H9 (cell line): Measurements from ENCODE around the gene COL3A1. TPM values are rescaled to one million over a fixed set of nuclear protein-coding genes. Genes with fewer than 3 reads are reported as not detected.

Source experiments
- DNase-seq: peaks from one replicate; pipeline ENCODE4 v3.0.0-alpha.2; 2017
- H2AFZ ChIP-seq: one replicate; pipeline ENCODE4 v1.6.1; 2013; ENCODE audit warnings: mild to moderate bottlenecking, low read length, control low read depth, moderate library complexity
- H2AK5ac ChIP-seq: 2 replicates; pipeline ENCODE4 v1.6.1; 2013; ENCODE audit warnings: low read length, control low read depth, mixed read lengths; ENCODE audit not compliant: insufficient read length
- H2BK120ac ChIP-seq: one replicate; pipeline ENCODE4 v1.6.1; 2013; ENCODE audit warnings: low read depth, mild to moderate bottlenecking, low read length, control low read depth, inconsistent platforms; ENCODE audit not compliant: poor library complexity, severe bottlenecking
- H2BK12ac ChIP-seq: 2 replicates; pipeline ENCODE4 v1.6.1; 2013; ENCODE audit warnings: low read length, control low read depth, mixed read lengths, low read depth; ENCODE audit not compliant: insufficient read length
- H2BK15ac ChIP-seq: 2 replicates; pipeline ENCODE4 v1.6.1; 2013; ENCODE audit warnings: low read depth, low read length, control low read depth
- H2BK20ac ChIP-seq: one replicate; pipeline ENCODE4 v1.6.1; 2013; ENCODE audit warnings: low read depth, mild to moderate bottlenecking, low read length, control low read depth, inconsistent platforms; ENCODE audit not compliant: poor library complexity, severe bottlenecking
- H2BK5ac ChIP-seq: 2 replicates; pipeline ENCODE4 v1.6.1; 2013; ENCODE audit warnings: low read length, control low read depth, mixed read lengths; ENCODE audit not compliant: insufficient read length
- H3K14ac ChIP-seq: 2 replicates; pipeline ENCODE4 v1.6.1; 2013; ENCODE audit warnings: low read length, control low read depth; ENCODE audit not compliant: insufficient read depth
- H3K18ac ChIP-seq: 2 replicates; pipeline ENCODE4 v1.6.1; 2013; ENCODE audit warnings: low read depth, mild to moderate bottlenecking, mixed read lengths, low read length, control low read depth; ENCODE audit not compliant: insufficient read length
- H3K23ac ChIP-seq: 2 replicates; pipeline ENCODE4 v1.6.1; 2013; ENCODE audit warnings: low read length, control low read depth, mixed read lengths, low read depth; ENCODE audit not compliant: insufficient read length
- H3K23me2 ChIP-seq: 2 replicates; pipeline ENCODE4 v1.6.1; 2013; ENCODE audit warnings: low read depth, mild to moderate bottlenecking, mixed read lengths, low read length, control low read depth; ENCODE audit not compliant: insufficient read length, poor library complexity, severe bottlenecking
- H3K27ac ChIP-seq: 2 replicates; pipeline ENCODE4 v1.5.1; 2013; ENCODE audit warnings: low read length, control low read depth, mixed read lengths, low read depth; ENCODE audit not compliant: insufficient read length
- H3K27me3 ChIP-seq: 2 replicates; pipeline ENCODE4 v1.6.1; 2013; ENCODE audit warnings: low read length, control low read depth, inconsistent platforms; ENCODE audit not compliant: insufficient read depth
- H3K4ac ChIP-seq: 2 replicates; pipeline ENCODE4 v1.6.1; 2013; ENCODE audit warnings: low read depth, mild to moderate bottlenecking, control low read depth, inconsistent platforms, low read length, moderate library complexity
- H3K4me1 ChIP-seq: 2 replicates; pipeline ENCODE4 v1.6.1; 2013; ENCODE audit warnings: low read length, control low read depth, inconsistent platforms; ENCODE audit not compliant: insufficient read depth
- H3K4me2 ChIP-seq: 2 replicates; pipeline ENCODE4 v1.6.1; 2013; ENCODE audit warnings: low read length, control low read depth, mixed read lengths; ENCODE audit not compliant: insufficient read length, insufficient read depth
- H3K56ac ChIP-seq: 2 replicates; pipeline ENCODE4 v1.6.1; 2013; ENCODE audit warnings: low read depth, mild to moderate bottlenecking, mixed read lengths, low read length, control low read depth; ENCODE audit not compliant: insufficient read length
- H3K79me1 ChIP-seq: 2 replicates; pipeline ENCODE4 v1.6.1; 2013; ENCODE audit warnings: low read depth, mild to moderate bottlenecking, moderate library complexity, low read length, control low read depth, inconsistent platforms; ENCODE audit not compliant: insufficient read depth, poor library complexity, severe bottlenecking
- H3K79me2 ChIP-seq: 2 replicates; pipeline ENCODE4 v1.6.1; 2013; ENCODE audit warnings: low read length, control low read depth, inconsistent platforms; ENCODE audit not compliant: insufficient read depth
- H3K9ac ChIP-seq: 2 replicates; pipeline ENCODE4 v1.6.1; 2013; ENCODE audit warnings: low read length, control low read depth, mixed read lengths; ENCODE audit not compliant: insufficient read length; ENCODE audit errors: extremely low read depth
- H3K9me3 ChIP-seq: one replicate; pipeline ENCODE4 v1.6.1; 2013; ENCODE audit warnings: low read depth, low read length, inconsistent platforms; ENCODE audit not compliant: control insufficient read depth
- H3T11ph ChIP-seq: one replicate; pipeline ENCODE4 v1.6.1; 2013; ENCODE audit warnings: mild to moderate bottlenecking, low read length, control low read depth, inconsistent platforms
- H4K20me1 ChIP-seq: one replicate; pipeline ENCODE4 v1.6.1; 2013; ENCODE audit not compliant: control insufficient read depth, insufficient read length, insufficient read depth
- H4K5ac ChIP-seq: 2 replicates; pipeline ENCODE4 v1.6.1; 2013; ENCODE audit warnings: low read depth, mild to moderate bottlenecking, mixed read lengths, low read length, control low read depth; ENCODE audit not compliant: insufficient read length
- H4K8ac ChIP-seq: replicated peaks from 2 replicates; pipeline ENCODE4 v1.6.1; 2013; ENCODE audit warnings: low read length, control low read depth, mixed read lengths, low read depth; ENCODE audit not compliant: insufficient read length
- H4K91ac ChIP-seq: 2 replicates; pipeline ENCODE4 v1.6.1; 2013; ENCODE audit warnings: low read depth, mild to moderate bottlenecking, moderate library complexity, mixed read lengths, low read length, control low read depth; ENCODE audit not compliant: insufficient read length
- H3K27ac Mint-ChIP-seq, 3 experiments: 2 replicates in 2 of 3; 3 replicates in 1 of 3; pipeline ENCODE4 v1.8.0; 2020 to 2021; ENCODE audit warnings: mixed read lengths in 3 of 3, mild to moderate bottlenecking in 1 of 3, moderate library complexity in 1 of 3
- H3K27me3 Mint-ChIP-seq: 2 replicates; pipeline ENCODE4 v1.8.0; 2021; ENCODE audit warnings: low read depth, mild to moderate bottlenecking, moderate library complexity, mixed read lengths
- H3K36me3 Mint-ChIP-seq, 3 experiments: 2 replicates in 2 of 3; 3 replicates in 1 of 3; pipeline ENCODE4 v1.8.0; 2020 to 2021; ENCODE audit warnings: low read depth in 3 of 3, mixed read lengths in 3 of 3; ENCODE audit not compliant: insufficient read depth in 1 of 3
- H3K4me1 Mint-ChIP-seq, 2 experiments: 2 replicates each; pipeline ENCODE4 v1.8.0; 2020; ENCODE audit warnings: mixed read lengths in 2 of 2
- H3K4me3 Mint-ChIP-seq, 2 experiments: 2 replicates in 1 of 2; 3 replicates in 1 of 2; pipeline ENCODE4 v1.8.0; 2020 to 2021; ENCODE audit warnings: mild to moderate bottlenecking in 2 of 2, mixed read lengths in 2 of 2, moderate library complexity in 1 of 2
- H3K9me3 Mint-ChIP-seq, 2 experiments: 2 replicates in 1 of 2; 3 replicates in 1 of 2; pipeline ENCODE4 v1.8.0; 2020; ENCODE audit warnings: mild to moderate bottlenecking in 2 of 2, mixed read lengths in 2 of 2, moderate library complexity in 1 of 2
- WGBS: extraction: QIAGEN DNeasy Blood & Tissue Kit; methylation state at CpG from one replicate; pipeline ENCODE4 v1.1.7; 2013; ENCODE audit warnings: missing lambda C conversion rate, low lambda C conversion rate, mixed read lengths; ENCODE audit not compliant: insufficient read length; ENCODE audit errors: extremely low coverage; 5-methylcytosine and 5-hydroxymethylcytosine counted together
- total RNA-seq: library from RNA; stranded (reverse); gene quantifications from 2 replicates; pipeline ENCODE4 v1.2.1, GENCODE V29; 2021
- TF ChIP-seq, protein P1 (sequence below): fragments of 200-600 bp; sonication (generic); conservative IDR thresholded peaks from 3 replicates; pipeline ENCODE4 v1.8.0; 2021; ENCODE audit warnings: antibody characterized with exemption, mild to moderate bottlenecking

COL3A1 gene
- total RNA-seq, 1 experiment from 2014 or later = not detected

DNA sequence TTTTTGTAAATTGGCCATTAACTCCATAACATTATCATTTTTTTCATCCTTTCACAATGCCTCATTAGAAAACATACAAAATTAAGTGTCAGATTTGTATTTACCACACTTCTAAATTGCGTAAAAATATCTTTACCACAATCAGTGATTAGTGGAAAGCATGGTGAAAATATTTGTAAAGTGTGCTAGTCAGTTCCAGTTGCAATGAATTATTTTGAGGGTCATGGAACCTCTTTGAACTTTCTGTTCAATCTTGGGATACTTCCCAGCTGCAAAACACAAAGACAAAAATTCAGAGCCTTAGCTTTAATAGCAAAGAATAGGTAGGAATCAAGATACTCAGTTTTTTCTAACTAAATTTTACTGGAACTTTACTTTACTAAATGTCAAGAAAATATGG, 4.0 kb upstream of the COL3A1 start:
- H3K18ac ChIP-seq = no peak overlapping the region
- no peaks in the 10 kb centered on the region for H3K4me1 ChIP-seq
- H2BK12ac ChIP-seq = no peak overlapping the region
- H3K23me2 ChIP-seq = no peaks in the 10 kb centered on the region
- Mint-ChIP-seq H3K9me3 (no peaks in the 10 kb centered on the region), H3K4me1 (no peaks in the 10 kb centered on the region), H3K27me3 (no peaks in the 10 kb centered on the region), H3K4me3 (no peak overlapping the region), H3K27ac (no peak overlapping the region), H3K36me3 (no peaks in the 10 kb centered on the region)
- DNase-seq = no peak
- H3K9ac ChIP-seq = no peak overlapping the region
- no peak overlapping the region for H4K91ac ChIP-seq
- H2AK5ac ChIP-seq = no peak overlapping the region
- TF ChIP-seq, protein P1, sequence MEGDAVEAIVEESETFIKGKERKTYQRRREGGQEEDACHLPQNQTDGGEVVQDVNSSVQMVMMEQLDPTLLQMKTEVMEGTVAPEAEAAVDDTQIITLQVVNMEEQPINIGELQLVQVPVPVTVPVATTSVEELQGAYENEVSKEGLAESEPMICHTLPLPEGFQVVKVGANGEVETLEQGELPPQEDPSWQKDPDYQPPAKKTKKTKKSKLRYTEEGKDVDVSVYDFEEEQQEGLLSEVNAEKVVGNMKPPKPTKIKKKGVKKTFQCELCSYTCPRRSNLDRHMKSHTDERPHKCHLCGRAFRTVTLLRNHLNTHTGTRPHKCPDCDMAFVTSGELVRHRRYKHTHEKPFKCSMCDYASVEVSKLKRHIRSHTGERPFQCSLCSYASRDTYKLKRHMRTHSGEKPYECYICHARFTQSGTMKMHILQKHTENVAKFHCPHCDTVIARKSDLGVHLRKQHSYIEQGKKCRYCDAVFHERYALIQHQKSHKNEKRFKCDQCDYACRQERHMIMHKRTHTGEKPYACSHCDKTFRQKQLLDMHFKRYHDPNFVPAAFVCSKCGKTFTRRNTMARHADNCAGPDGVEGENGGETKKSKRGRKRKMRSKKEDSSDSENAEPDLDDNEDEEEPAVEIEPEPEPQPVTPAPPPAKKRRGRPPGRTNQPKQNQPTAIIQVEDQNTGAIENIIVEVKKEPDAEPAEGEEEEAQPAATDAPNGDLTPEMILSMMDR = no peak
- no peak overlapping the region for H2BK20ac ChIP-seq
- H3K4ac ChIP-seq = no peak overlapping the region
- H4K8ac ChIP-seq = no peak overlapping the region
- no peak overlapping the region for H3K4me2 ChIP-seq
- no peaks in the 10 kb centered on the region for H4K20me1 ChIP-seq
- no peaks in the 10 kb centered on the region for H3K27me3 ChIP-seq
- no peak overlapping the region for H3K14ac ChIP-seq
- H4K5ac ChIP-seq = no peak overlapping the region
- H2BK5ac ChIP-seq = no peak overlapping the region
- no peaks in the 10 kb centered on the region for H3K79me2 ChIP-seq
- no peak overlapping the region for H2BK120ac ChIP-seq
- no CpG with 5 or more reads among the region's 1 CpG for WGBS
- H3K9me3 ChIP-seq = no peaks in the 10 kb centered on the region
- no peak overlapping the region for H2BK15ac ChIP-seq
- H3K23ac ChIP-seq = no peak overlapping the region
- no peak overlapping the region for H3K27ac ChIP-seq
- H3K79me1 ChIP-seq = no peaks in the 10 kb centered on the region
- H3K56ac ChIP-seq = no peak overlapping the region
- H3T11ph ChIP-seq = no peak overlapping the region
- H2AFZ ChIP-seq = no peak overlapping the region
